Measurements from ENCODE around the gene GFPT2.

GFPT2 gene

GRCh38 chr5:180377556-180378197, 24.5 kb upstream of the GFPT2 start:
- TF ChIP-seq, protein P1, sequence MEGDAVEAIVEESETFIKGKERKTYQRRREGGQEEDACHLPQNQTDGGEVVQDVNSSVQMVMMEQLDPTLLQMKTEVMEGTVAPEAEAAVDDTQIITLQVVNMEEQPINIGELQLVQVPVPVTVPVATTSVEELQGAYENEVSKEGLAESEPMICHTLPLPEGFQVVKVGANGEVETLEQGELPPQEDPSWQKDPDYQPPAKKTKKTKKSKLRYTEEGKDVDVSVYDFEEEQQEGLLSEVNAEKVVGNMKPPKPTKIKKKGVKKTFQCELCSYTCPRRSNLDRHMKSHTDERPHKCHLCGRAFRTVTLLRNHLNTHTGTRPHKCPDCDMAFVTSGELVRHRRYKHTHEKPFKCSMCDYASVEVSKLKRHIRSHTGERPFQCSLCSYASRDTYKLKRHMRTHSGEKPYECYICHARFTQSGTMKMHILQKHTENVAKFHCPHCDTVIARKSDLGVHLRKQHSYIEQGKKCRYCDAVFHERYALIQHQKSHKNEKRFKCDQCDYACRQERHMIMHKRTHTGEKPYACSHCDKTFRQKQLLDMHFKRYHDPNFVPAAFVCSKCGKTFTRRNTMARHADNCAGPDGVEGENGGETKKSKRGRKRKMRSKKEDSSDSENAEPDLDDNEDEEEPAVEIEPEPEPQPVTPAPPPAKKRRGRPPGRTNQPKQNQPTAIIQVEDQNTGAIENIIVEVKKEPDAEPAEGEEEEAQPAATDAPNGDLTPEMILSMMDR (IDR thresholded peaks at IDR 0.05; ENCODE audit: extremely low read depth, missing control alignments), result no peak
- DNase-seq (ENCODE audit: low spot score), result no peak

DNA sequence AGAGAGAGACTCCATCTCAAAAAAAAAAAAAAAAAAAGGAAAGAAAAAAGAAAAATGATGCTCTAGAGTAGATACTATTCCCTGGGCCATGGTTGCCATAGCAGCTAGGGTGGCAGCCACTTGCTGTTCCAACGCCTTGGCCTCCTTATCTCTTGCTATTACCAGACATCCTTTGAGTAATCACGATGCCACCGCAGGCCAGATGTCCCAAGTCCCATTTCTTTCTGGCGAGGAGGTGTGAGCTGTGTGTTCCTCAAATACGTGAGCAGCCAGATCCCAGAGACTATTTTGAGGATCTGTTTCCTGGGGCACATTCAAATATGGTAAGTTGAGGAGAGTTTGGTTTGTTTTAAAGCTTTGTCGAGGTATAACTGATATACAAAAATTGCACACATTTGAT, 23.4 kb upstream of the GFPT2 start:
- TF ChIP-seq, protein P1 (IDR thresholded peaks at IDR 0.05; ENCODE audit: extremely low read depth, missing control alignments), result no peak
- DNase-seq (ENCODE audit: low spot score), result no peak

GRCh38 chr5:180375955-180376354, 22.8 kb upstream of the GFPT2 start:
- TF ChIP-seq, protein P1 (IDR thresholded peaks at IDR 0.05; ENCODE audit: extremely low read depth, missing control alignments), result no peak
- DNase-seq (ENCODE audit: low spot score), result no peak

DNA sequence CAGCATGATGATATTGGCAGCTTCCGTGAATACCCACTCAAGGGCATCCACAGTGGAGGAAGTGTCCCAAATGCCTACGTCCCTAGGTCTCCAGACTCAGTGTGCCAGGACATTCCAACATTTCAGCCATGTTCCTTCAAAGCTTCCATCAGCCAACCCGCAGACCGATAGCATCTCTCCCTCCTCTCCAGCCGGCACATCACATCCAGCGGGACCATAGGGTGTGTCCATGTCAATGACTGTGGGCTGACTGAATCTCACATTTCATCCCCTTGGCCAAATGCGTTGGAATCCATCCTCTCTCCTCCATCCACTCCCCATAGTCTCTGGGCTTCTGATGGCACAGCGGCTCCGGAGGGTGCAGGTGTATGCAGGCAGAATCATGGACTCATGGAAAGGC, 22.2 kb upstream of the GFPT2 start:
- no peak for DNase-seq (ENCODE audit: low spot score)

DNA sequence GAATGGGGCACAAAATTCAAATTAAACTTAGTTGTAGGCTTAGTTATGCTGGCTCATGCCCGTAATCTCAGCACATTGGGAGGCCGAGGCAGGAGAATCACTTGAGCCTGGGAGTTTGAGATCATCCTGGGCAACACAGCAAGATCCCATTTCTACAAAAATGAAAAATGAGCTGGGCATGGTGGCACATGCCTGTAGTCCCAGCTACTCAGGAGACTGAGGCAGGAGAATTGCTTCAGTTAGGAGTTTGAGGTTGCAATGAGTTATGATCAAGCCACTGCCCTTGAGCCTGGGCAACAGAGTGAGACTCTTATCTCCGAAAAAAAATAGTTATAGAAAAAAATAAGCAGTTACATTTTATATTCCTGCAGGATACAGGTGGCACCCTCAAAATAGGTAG, 20.7 kb upstream of the GFPT2 start:
- TF ChIP-seq, protein P1 (IDR thresholded peaks at IDR 0.05; ENCODE audit: extremely low read depth, missing control alignments), result no peak
- DNase-seq (ENCODE audit: low spot score), result no peak

More for the DNA sequence above, 22.2 kb upstream of the GFPT2 start:
- TF ChIP-seq, protein P1 (IDR thresholded peaks at IDR 0.05; ENCODE audit: extremely low read depth, missing control alignments), result no peak

DNA sequence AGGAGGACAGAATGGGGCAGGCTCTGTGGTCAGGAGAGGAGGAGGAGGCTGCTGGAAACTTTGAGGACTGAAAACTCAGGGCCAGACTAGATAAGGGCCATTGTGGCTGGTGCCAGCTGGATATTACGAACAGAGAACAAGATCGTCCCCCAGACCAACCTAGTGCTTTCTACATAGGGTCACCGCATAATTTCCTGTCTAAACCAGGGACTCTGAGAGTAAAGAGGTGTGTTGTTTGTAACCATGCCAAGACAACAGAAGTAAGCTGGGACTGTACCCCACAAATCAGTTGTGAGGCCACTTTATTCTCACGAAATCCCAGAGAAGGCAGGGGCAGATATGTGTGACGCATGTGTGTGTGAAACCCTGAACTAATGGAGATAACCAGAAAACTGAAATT, 20.3 kb upstream of the GFPT2 start:
- TF ChIP-seq, protein P1 (IDR thresholded peaks at IDR 0.05; ENCODE audit: extremely low read depth, missing control alignments), result no peak
- no peak for DNase-seq (ENCODE audit: low spot score)

- TF ChIP-seq, protein P1 (IDR thresholded peaks at IDR 0.05; ENCODE audit: extremely low read depth, missing control alignments), result no peak
- no peak for DNase-seq (ENCODE audit: low spot score)
Observed at GRCh38 chr5:180371949-180372348, 18.8 kb upstream of the GFPT2 start.
